GM19193 (cell line): ENCODE data around the gene YPEL5.

Experiments
- POLR2A ChIP-seq: IDR thresholded peaks from 4 replicates; pipeline ENCODE4 v1.6.1; 2011; ENCODE audit not compliant: insufficient read depth, insufficient read length; ENCODE audit errors: extremely low read depth

YPEL5 gene

GRCh38 chr2:30146337-30147195, at the start of gene YPEL5:
Gene YPEL5, plus strand, starts transcription at chr2:30147007. Its CDS starts 9,645 bp downstream, at chr2:30156652.
- peak; percentile 67 for TF ChIP-seq POLR2A

GRCh38 chr2:30098266-30099005, 48.4 kb upstream of the YPEL5 start:
- no peak for TF ChIP-seq POLR2A

- TF ChIP-seq POLR2A, result no peak
These were observed 42.5 kb upstream of the YPEL5 start for GRCh38 chr2:30104307-30104706.

GRCh38 chr2:30105556-30105955, 41.3 kb upstream of the YPEL5 start:
- no peak for TF ChIP-seq POLR2A

GRCh38 chr2:30106543-30106942, 40.3 kb upstream of the YPEL5 start:
- TF ChIP-seq POLR2A, result no peak

- TF ChIP-seq POLR2A, result no peak
These were observed 38.6 kb upstream of the YPEL5 start for GRCh38 chr2:30108192-30108591.

- TF ChIP-seq POLR2A, result no peak
These were observed 38.0 kb upstream of the YPEL5 start for GRCh38 chr2:30108851-30109250.

- TF ChIP-seq POLR2A, result no peak
These were observed 37.0 kb upstream of the YPEL5 start for GRCh38 chr2:30109856-30110255.

- no peak for TF ChIP-seq POLR2A
These were observed 36.0 kb upstream of the YPEL5 start for GRCh38 chr2:30110773-30111172.

- no peak for TF ChIP-seq POLR2A
These were observed 34.2 kb upstream of the YPEL5 start for GRCh38 chr2:30112561-30112960.

- no peak for TF ChIP-seq POLR2A
These were observed 33.1 kb upstream of the YPEL5 start for GRCh38 chr2:30113617-30114293.

- no peak for TF ChIP-seq POLR2A
These were observed 31.4 kb upstream of the YPEL5 start for GRCh38 chr2:30115141-30115980.

GRCh38 chr2:30115981-30116285, 30.9 kb upstream of the YPEL5 start:
- no peak for TF ChIP-seq POLR2A

- TF ChIP-seq POLR2A, result no peak
These were observed 24.4 kb upstream of the YPEL5 start for GRCh38 chr2:30122362-30122761.
